Ectodermal cell (in vitro differentiated cells): Measurements from ENCODE around the gene ZNF827.

Experiments used
- H3K27ac ChIP-seq: 2 replicates; pipeline ENCODE4 v1.7.0; 2013; ENCODE audit warnings: mild to moderate bottlenecking, low read depth, low read length; ENCODE audit not compliant: insufficient read depth, poor library complexity, severe bottlenecking
- H3K27me3 ChIP-seq: 2 replicates; pipeline ENCODE4 v1.7.0; 2013; ENCODE audit warnings: mild to moderate bottlenecking, low read length; ENCODE audit not compliant: insufficient read depth, control insufficient read depth, poor library complexity, severe bottlenecking
- H3K36me3 ChIP-seq: one replicate; pipeline ENCODE4 v1.7.0; 2013; ENCODE audit warnings: low read length; ENCODE audit not compliant: control insufficient read depth, insufficient read depth
- H3K4me1 ChIP-seq: one replicate; pipeline ENCODE4 v1.7.0; 2013; ENCODE audit warnings: low read length; ENCODE audit not compliant: control insufficient read depth, insufficient read depth
- H3K4me3 ChIP-seq: 2 replicates; pipeline ENCODE4 v1.7.0; 2013; ENCODE audit warnings: low read depth, low read length, control low read depth; ENCODE audit not compliant: insufficient read depth
- H3K9me3 ChIP-seq: 2 replicates; pipeline ENCODE4 v1.7.0; 2013; ENCODE audit warnings: mild to moderate bottlenecking, low read length, moderate library complexity; ENCODE audit not compliant: control insufficient read depth
- WGBS, 2 experiments: methylation state at CpG; one replicate each; pipeline ENCODE4 v1.1.7; 2013; ENCODE audit warnings: missing lambda C conversion rate in 2 of 2; 5-methylcytosine and 5-hydroxymethylcytosine counted together

Gene ZNF827

GRCh38 chr4:145820407-145820806, 118.2 kb downstream of the ZNF827 start:
- H3K4me1 ChIP-seq, result peaks cover 25% of the 10 kb centered on the region
- no peaks in the 10 kb centered on the region for H3K36me3 ChIP-seq
- no peaks in the 10 kb centered on the region for H3K9me3 ChIP-seq
- WGBS, 2 experiments, result 87 to 91% methylated on average over 2 to 3 of the region's 3 CpGs
- H3K4me3 ChIP-seq, result no peak overlapping the region
- no peaks in the 10 kb centered on the region for H3K27me3 ChIP-seq
- no peak overlapping the region for H3K27ac ChIP-seq

GRCh38 chr4:145819853-145820181, 118.8 kb downstream of the ZNF827 start:
- Histone ChIP-seq H3K36me3 (no peaks in the 10 kb centered on the region), H3K27ac (no peak overlapping the region), H3K4me3 (no peak overlapping the region), H3K9me3 (no peaks in the 10 kb centered on the region), H3K4me1 (peaks cover 20% of the 10 kb centered on the region), H3K27me3 (no peaks in the 10 kb centered on the region)
- 93 to 94% methylated on average over 5 of the region's 5 CpGs for WGBS, 2 experiments

- Histone ChIP-seq H3K9me3 (no peaks in the 10 kb centered on the region), H3K4me1 (peaks cover 16% of the 10 kb centered on the region), H3K4me3 (no peak overlapping the region), H3K27me3 (no peaks in the 10 kb centered on the region), H3K27ac (no peak overlapping the region), H3K36me3 (no peaks in the 10 kb centered on the region)
- WGBS, 2 experiments, result 94 to 95% methylated on average over 9 of the region's 10 CpGs
These were observed 119.3 kb downstream of the ZNF827 start for GRCh38 chr4:145819101-145819852.

GRCh38 chr4:145818011-145818410, 120.6 kb downstream of the ZNF827 start:
- Histone ChIP-seq H3K36me3 (peaks cover 1% of the 10 kb centered on the region), H3K27me3 (no peaks in the 10 kb centered on the region)
- WGBS, 2 experiments, result 97 to 98% methylated on average over 2 of the region's 2 CpGs

GRCh38 chr4:145816091-145816490, 122.5 kb downstream of the ZNF827 start:
- Histone ChIP-seq H3K4me3 (no peak overlapping the region), H3K36me3 (peaks cover 5% of the 10 kb centered on the region), H3K27me3 (no peaks in the 10 kb centered on the region), H3K4me1 (no peaks in the 10 kb centered on the region), H3K9me3 (no peaks in the 10 kb centered on the region), H3K27ac (no peak overlapping the region)
- WGBS, 2 experiments, result 91 to 98% methylated on average over 2 to 3 of the region's 3 CpGs

More at GRCh38 chr4:145818011-145818410, 120.6 kb downstream of the ZNF827 start:
- Histone ChIP-seq H3K4me1 (peaks cover 3% of the 10 kb centered on the region), H3K4me3 (no peak overlapping the region), H3K9me3 (no peaks in the 10 kb centered on the region), H3K27ac (no peak overlapping the region)

GRCh38 chr4:145815626-145816025, 123.0 kb downstream of the ZNF827 start:
- H3K27ac ChIP-seq, result no peak overlapping the region
- no peak overlapping the region for H3K4me3 ChIP-seq
- H3K9me3 ChIP-seq, result no peaks in the 10 kb centered on the region
- WGBS, 2 experiments, result 100% methylated on average over 1 of the region's 1 CpG
- peaks cover 5% of the 10 kb centered on the region for H3K36me3 ChIP-seq
- H3K4me1 ChIP-seq, result no peaks in the 10 kb centered on the region
- H3K27me3 ChIP-seq, result no peaks in the 10 kb centered on the region

- H3K27me3 ChIP-seq, result no peaks in the 10 kb centered on the region
- H3K36me3 ChIP-seq, result peaks cover 5% of the 10 kb centered on the region
- H3K9me3 ChIP-seq, result no peaks in the 10 kb centered on the region
- no peak overlapping the region for H3K4me3 ChIP-seq
- no peaks in the 10 kb centered on the region for H3K4me1 ChIP-seq
- H3K27ac ChIP-seq, result no peak overlapping the region
- 100% methylated on average over 1 of the region's 1 CpG for WGBS, 2 experiments
These were observed 123.5 kb downstream of the ZNF827 start for GRCh38 chr4:145815027-145815612.

- WGBS, 2 experiments, result 97 to 100% methylated on average over 1 of the region's 1 CpG
- H3K9me3 ChIP-seq, result no peaks in the 10 kb centered on the region
- H3K27ac ChIP-seq, result no peak overlapping the region
- no peaks in the 10 kb centered on the region for H3K4me1 ChIP-seq
- H3K4me3 ChIP-seq, result no peak overlapping the region
- H3K27me3 ChIP-seq, result no peaks in the 10 kb centered on the region
- H3K36me3 ChIP-seq, result peaks cover 5% of the 10 kb centered on the region
These were observed 124.4 kb downstream of the ZNF827 start for GRCh38 chr4:145814246-145814645.

- Histone ChIP-seq H3K27me3 (no peaks in the 10 kb centered on the region), H3K36me3 (peaks cover 9% of the 10 kb centered on the region), H3K9me3 (no peaks in the 10 kb centered on the region), H3K4me1 (no peaks in the 10 kb centered on the region), H3K27ac (no peak overlapping the region), H3K4me3 (no peak overlapping the region)
- WGBS, 2 experiments, result 95% methylated on average over 7 to 8 of the region's 8 CpGs
These were observed 125.7 kb downstream of the ZNF827 start for GRCh38 chr4:145812919-145813318.

GRCh38 chr4:145808848-145809512, 129.6 kb downstream of the ZNF827 start:
- Histone ChIP-seq H3K36me3 (peaks cover 9% of the 10 kb centered on the region), H3K27me3 (no peaks in the 10 kb centered on the region), H3K9me3 (no peaks in the 10 kb centered on the region), H3K4me3 (no peak overlapping the region), H3K27ac (no peak overlapping the region), H3K4me1 (no peaks in the 10 kb centered on the region)
- 91 to 93% methylated on average over 3 of the region's 3 CpGs for WGBS, 2 experiments
